Neural progenitor cell (in vitro differentiated cells): ENCODE measurements around the gene FASLG. TPM values are rescaled to one million over a fixed set of nuclear protein-coding genes. Genes with fewer than 3 reads are reported as not detected.

Experiments
- DNase-seq: peaks from one replicate; pipeline ENCODE4 v3.0.0-alpha.2; 2016; ENCODE audit warnings: low spot score
- H2AFZ ChIP-seq: fragments of 200-600 bp; sonication (generic); replicated peaks from 2 replicates; pipeline ENCODE4 v1.6.1; 2016; ENCODE audit warnings: antibody characterized with exemption
- H3F3A ChIP-seq: fragments of 200-600 bp; sonication (generic); 2 replicates; pipeline ENCODE4 v1.6.1; 2016; ENCODE audit warnings: antibody characterized with exemption, low read depth
- H3K27ac ChIP-seq: fragments of 200-600 bp; sonication (generic); 2 replicates; pipeline ENCODE4 v1.5.1; 2016; ENCODE audit warnings: mild to moderate bottlenecking
- H3K27me3 ChIP-seq: fragments of 200-600 bp; sonication (generic); 2 replicates; pipeline ENCODE4 v1.6.1; 2016; ENCODE audit warnings: mild to moderate bottlenecking, moderate library complexity
- H3K36me3 ChIP-seq: fragments of 200-600 bp; sonication (generic); 2 replicates; pipeline ENCODE4 v1.5.1; 2016
- H3K4me1 ChIP-seq: fragments of 200-600 bp; sonication (generic); 2 replicates; pipeline ENCODE4 v1.6.1; 2016; ENCODE audit warnings: mixed run types
- H3K4me2 ChIP-seq: fragments of 200-600 bp; sonication (generic); 2 replicates; pipeline ENCODE4 v1.6.1; 2016
- H3K4me3 ChIP-seq: fragments of 200-600 bp; sonication (generic); 2 replicates; pipeline ENCODE4 v1.5.1; 2016
- H3K79me2 ChIP-seq: fragments of 200-600 bp; sonication (generic); 2 replicates; pipeline ENCODE4 v1.6.1; 2016; ENCODE audit warnings: low read depth
- H3K9ac ChIP-seq: fragments of 200-600 bp; sonication (generic); 2 replicates; pipeline ENCODE4 v1.6.1; 2016
- H3K9me3 ChIP-seq: fragments of 200-600 bp; sonication (generic); 2 replicates; pipeline ENCODE4 v1.5.1; 2016; ENCODE audit warnings: low read depth
- H4K20me1 ChIP-seq: fragments of 200-600 bp; sonication (generic); 2 replicates; pipeline ENCODE4 v1.6.1; 2016; ENCODE audit warnings: low read depth
- H3K27ac Mint-ChIP-seq: 3 replicates; pipeline ENCODE4 v1.8.0; 2021; ENCODE audit warnings: mixed read lengths
- H3K27me3 Mint-ChIP-seq: 2 replicates; pipeline ENCODE4 v1.8.0; 2022; ENCODE audit warnings: low read depth, mild to moderate bottlenecking, inconsistent platforms, moderate library complexity, mixed read lengths; ENCODE audit not compliant: insufficient read depth
- H3K36me3 Mint-ChIP-seq: 3 replicates; pipeline ENCODE4 v1.8.0; 2021; ENCODE audit warnings: mixed read lengths
- H3K4me1 Mint-ChIP-seq: 3 replicates; pipeline ENCODE4 v1.8.0; 2021; ENCODE audit warnings: mixed read lengths
- H3K4me3 Mint-ChIP-seq: 3 replicates; pipeline ENCODE4 v1.8.0; 2021; ENCODE audit warnings: mild to moderate bottlenecking, moderate library complexity, mixed read lengths
- H3K9me3 Mint-ChIP-seq: 3 replicates; pipeline ENCODE4 v1.8.0; 2020; ENCODE audit warnings: mixed read lengths
- EZH2 ChIP-seq: fragments of 200-600 bp; sonication (generic); IDR thresholded peaks from 2 replicates; pipeline ENCODE4 v1.6.1; 2017; ENCODE audit warnings: antibody characterized with exemption, mild to moderate bottlenecking, moderate library complexity
- EZH2phosphoT487 ChIP-seq: fragments of 200-600 bp; sonication (generic); IDR thresholded peaks from 2 replicates; pipeline ENCODE4 v1.6.1; 2017; ENCODE audit warnings: antibody characterized with exemption
- small RNA-seq: library from RNA; depleted of rRNA; stranded (forward); fragments of <200 nt; gene quantifications from one replicate; pipeline ENCODE3, GENCODE V24; 2015
- total RNA-seq: library from RNA; depleted of rRNA; stranded (reverse); fragments of >200 nt; gene quantifications from 2 replicates; pipeline ENCODE4 v1.2.3, GENCODE V29; 2015; ENCODE audit warnings: low replicate concordance

Gene FASLG
- total RNA-seq, 1 donor from 2014 or later, result not detected

DNA sequence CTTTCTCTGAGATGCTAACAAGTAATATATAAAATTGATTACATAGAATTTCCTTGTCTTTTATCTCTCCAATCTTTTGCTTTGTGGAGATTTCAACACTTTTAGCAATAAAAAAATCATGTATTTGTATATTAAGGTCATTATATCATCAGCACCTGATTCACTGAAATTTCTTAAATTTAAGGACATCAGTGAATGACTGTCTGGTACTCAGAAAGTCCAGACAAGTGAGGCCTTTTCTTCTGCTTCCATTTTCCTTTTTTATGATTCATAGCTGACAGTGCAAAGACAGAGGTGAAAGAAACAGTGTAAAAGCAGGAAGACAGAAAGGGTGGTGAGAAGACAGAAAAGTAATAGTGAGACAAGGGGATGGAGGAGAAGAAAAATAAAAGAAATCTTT, 54.6 kb downstream of the FASLG start:
- H3K27me3 ChIP-seq, result no peaks in the 10 kb centered on the region
- H3K27ac Mint-ChIP-seq, result no peak overlapping the region
- H3K9ac ChIP-seq, result no peak overlapping the region
- peaks cover 3% of the 10 kb centered on the region for H3K9me3 Mint-ChIP-seq
- H3K27ac ChIP-seq, result no peak overlapping the region
- H3K79me2 ChIP-seq, result no peaks in the 10 kb centered on the region
- H3K9me3 ChIP-seq, result no peaks in the 10 kb centered on the region
- H3K4me3 ChIP-seq, result no peak overlapping the region
- no peaks in the 10 kb centered on the region for H3F3A ChIP-seq
- H3K4me1 Mint-ChIP-seq, result peaks cover 29% of the 10 kb centered on the region
- peak overlapping the region; percentile 86 for H2AFZ ChIP-seq
- no peak overlapping the region for H3K4me3 Mint-ChIP-seq
- H3K36me3 ChIP-seq, result no peaks in the 10 kb centered on the region
- H3K4me1 ChIP-seq, result peaks cover 21% of the 10 kb centered on the region
- peaks cover 2% of the 10 kb centered on the region for H3K27me3 Mint-ChIP-seq
- peaks cover 3% of the 10 kb centered on the region for H3K36me3 Mint-ChIP-seq
- H4K20me1 ChIP-seq, result no peaks in the 10 kb centered on the region
- peak overlapping the region; percentile 28 for H3K4me2 ChIP-seq
- TF ChIP-seq EZH2phosphoT487 (no peak), EZH2 (no peak)
- DNase-seq, result no peak

Small RNAs within 50 kb of the gene (small RNA-seq; reads per million reads assigned to genes)
- gene RNU6-693P, result not detected

Other genes with a start within 250 kb of the FASLG start
- 0.34 TPM in 1 of 2 replicates, not detected in the other for gene C1orf105, start 238.4 kb upstream of the FASLG start, total RNA-seq
- 35.4 and 39.4 TPM in 2 replicates for gene PIGC, start 215.0 kb upstream of the FASLG start, total RNA-seq
- 73.5 and 109 TPM in 2 replicates for gene SUCO, start 126.0 kb upstream of the FASLG start, total RNA-seq